ENCODE data around the gene PCSK1N.

- TF ChIP-seq OSR1 (CRISPR knock-in tag; IDR thresholded peaks at IDR 0.05) (no peak), TCF4 (CRISPR knock-in tag; IDR thresholded peaks at IDR 0.05; ENCODE audit: borderline replicate concordance) (no peak), CREB5 (CRISPR knock-in tag; IDR thresholded peaks at IDR 0.05; ENCODE audit: low read depth) (no peak), POU6F1 (CRISPR knock-in tag; IDR thresholded peaks at IDR 0.05; ENCODE audit: borderline replicate concordance, low read depth) (no peak), PPARA (CRISPR knock-in tag; IDR thresholded peaks at IDR 0.05; ENCODE audit: borderline replicate concordance) (no peak), ARNTL (CRISPR knock-in tag; IDR thresholded peaks at IDR 0.05; ENCODE audit: borderline replicate concordance, low read depth) (no peak), CSDC2 (CRISPR knock-in tag; IDR thresholded peaks at IDR 0.05) (no peak), BACH2 (CRISPR knock-in tag; IDR thresholded peaks at IDR 0.05; ENCODE audit: borderline replicate concordance) (no peak), ZNF70 (CRISPR knock-in tag; IDR thresholded peaks at IDR 0.05) (no peak), ZFP30 (CRISPR knock-in tag; IDR thresholded peaks at IDR 0.05) (no peak), SNAI2 (CRISPR knock-in tag; IDR thresholded peaks at IDR 0.05) (no peak), PATZ1 (CRISPR knock-in tag; IDR thresholded peaks at IDR 0.05; ENCODE audit: borderline replicate concordance) (no peak)
These were observed 21.8 kb downstream of the PCSK1N start for GRCh38 chrX:48813644-48814043.
